GM12873 (cell line): ENCODE results near the gene SCFD2.

Experiments
- TF ChIP-seq, protein P1 (sequence below): IDR thresholded peaks from 2 replicates; pipeline ENCODE4 v1.5.1; 2012; ENCODE audit warnings: low read depth, mild to moderate bottlenecking, moderate library complexity, low read length, control low read depth; ENCODE audit not compliant: insufficient read depth; ENCODE audit errors: missing control alignments

SCFD2 gene

DNA sequence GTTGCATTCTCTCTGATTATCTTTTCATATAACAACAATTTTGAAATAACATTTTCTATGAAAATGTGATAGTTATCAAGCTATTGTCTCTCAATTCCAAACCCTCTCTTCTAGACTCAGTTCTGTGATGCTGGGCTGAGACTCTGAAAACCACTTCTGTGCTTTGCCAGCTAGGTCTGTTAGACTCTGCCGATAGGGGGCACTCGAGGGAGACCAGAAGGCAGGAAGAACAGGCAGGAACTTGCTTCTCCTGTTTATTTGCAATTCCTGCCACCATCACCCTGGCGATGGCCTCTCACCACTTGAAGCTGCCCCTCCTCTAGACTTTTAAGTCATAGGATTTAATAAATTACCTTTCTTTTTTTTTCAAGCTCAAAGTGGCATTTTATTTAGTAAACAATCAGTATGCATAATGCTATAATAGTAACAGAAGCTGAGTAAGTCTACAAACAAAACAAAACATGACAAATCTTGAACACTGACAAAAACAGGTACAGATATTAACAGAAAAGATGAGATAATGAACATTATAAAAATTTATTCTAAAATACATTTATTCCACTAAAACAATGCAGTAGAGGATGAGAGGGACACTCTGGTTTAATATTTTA, 454.1 kb downstream of the SCFD2 start:
- TF ChIP-seq, protein P1, sequence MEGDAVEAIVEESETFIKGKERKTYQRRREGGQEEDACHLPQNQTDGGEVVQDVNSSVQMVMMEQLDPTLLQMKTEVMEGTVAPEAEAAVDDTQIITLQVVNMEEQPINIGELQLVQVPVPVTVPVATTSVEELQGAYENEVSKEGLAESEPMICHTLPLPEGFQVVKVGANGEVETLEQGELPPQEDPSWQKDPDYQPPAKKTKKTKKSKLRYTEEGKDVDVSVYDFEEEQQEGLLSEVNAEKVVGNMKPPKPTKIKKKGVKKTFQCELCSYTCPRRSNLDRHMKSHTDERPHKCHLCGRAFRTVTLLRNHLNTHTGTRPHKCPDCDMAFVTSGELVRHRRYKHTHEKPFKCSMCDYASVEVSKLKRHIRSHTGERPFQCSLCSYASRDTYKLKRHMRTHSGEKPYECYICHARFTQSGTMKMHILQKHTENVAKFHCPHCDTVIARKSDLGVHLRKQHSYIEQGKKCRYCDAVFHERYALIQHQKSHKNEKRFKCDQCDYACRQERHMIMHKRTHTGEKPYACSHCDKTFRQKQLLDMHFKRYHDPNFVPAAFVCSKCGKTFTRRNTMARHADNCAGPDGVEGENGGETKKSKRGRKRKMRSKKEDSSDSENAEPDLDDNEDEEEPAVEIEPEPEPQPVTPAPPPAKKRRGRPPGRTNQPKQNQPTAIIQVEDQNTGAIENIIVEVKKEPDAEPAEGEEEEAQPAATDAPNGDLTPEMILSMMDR = peak; percentile 92

DNA sequence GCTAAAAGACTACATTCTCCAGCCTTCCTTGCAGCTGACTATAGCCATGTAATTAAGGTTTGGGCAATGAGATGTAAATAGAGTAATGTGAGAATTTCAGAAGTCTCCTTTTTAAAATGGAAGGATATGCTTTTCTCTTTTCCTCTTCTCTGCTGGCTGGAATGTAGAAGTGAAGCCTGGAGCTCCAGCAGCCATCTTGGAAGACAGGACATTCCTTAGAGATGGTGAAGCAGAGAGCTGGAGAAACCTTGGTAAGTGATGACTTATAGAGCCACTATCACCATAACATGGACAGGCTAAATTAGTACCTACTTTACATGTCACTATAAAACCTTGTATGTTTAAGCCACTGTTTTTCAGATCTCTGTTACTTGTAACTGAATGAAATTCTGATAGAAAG, 455.7 kb downstream of the SCFD2 start:
- TF ChIP-seq, protein P1 = no peak

DNA sequence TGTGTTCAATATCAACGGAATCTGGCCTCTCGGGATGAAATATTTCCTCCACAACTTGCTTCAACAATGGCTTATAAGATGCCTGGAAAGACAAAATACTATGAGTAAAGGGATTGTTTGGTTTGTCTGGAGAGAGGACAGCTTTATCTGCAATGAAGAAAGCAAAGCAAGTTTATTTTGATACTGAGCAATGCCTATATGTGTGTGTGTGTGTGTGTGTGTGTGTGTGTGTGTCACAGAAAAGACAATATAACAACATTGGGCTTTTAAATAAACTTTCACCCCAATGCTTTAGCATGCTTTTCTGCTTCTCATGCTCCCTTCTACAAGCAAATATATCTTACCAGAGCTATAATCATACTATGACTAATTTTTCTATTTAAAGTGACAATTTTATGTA, 458.4 kb downstream of the SCFD2 start:
- TF ChIP-seq, protein P1 = no peak

DNA sequence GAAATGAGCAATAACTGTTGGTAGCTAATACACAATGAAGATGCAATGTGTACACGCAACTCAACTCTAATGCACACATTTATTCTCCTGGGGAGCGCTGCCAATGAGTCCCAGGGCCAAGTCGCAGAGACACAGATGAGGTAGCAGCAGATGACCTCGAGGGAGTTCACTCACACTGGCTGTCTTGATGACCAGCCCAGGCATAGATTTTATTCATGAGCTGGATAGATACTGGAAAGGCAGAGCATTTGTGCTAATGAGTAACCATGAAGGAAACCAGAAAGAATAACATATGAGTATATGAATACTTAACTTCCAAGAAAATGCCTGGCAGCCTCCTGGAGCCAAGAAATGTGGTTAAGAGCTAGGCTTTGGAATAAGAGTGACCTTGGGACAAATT, 461.4 kb downstream of the SCFD2 start:
- TF ChIP-seq, protein P1 = no peak

DNA sequence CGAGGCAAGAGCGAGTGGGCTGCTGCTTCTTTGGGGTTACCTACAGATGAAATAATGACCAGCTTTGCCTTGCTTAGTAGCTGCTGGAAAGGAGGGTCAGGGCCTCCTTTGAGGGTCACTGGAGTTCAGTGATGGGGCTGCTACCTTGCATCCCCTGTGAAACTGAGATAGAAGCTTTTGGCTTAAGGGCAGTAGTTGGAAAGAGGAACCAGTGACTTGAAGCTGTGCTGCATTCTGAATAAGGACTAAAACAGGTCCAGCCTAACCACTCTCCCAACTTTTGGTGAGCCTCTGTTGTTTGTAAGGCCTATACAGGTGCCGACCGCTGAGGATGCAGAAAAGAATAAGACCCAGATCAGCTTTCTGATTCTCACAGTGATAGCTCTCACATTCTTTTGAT, 462.6 kb downstream of the SCFD2 start:
- TF ChIP-seq, protein P1 = no peak

DNA sequence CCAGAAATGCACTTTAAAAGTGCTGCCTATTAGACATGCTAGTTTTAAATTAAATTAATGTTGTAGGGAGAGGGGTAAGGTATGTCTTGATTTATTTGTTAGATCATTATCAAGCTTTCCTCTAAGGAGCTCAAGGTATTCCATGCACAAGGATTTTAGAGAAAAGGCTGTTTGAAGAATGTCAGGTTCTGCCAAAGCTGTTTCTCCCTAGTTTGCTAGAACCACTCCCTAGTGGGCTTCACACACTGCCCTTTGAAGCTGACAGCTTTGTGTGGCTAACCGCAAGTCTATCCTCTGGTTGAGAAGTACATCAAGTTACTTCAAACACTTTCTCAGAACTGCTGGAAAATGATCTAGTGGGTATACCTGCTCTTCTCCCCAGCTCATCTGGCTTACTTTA, 471.4 kb downstream of the SCFD2 start:
- TF ChIP-seq, protein P1 = no peak

DNA sequence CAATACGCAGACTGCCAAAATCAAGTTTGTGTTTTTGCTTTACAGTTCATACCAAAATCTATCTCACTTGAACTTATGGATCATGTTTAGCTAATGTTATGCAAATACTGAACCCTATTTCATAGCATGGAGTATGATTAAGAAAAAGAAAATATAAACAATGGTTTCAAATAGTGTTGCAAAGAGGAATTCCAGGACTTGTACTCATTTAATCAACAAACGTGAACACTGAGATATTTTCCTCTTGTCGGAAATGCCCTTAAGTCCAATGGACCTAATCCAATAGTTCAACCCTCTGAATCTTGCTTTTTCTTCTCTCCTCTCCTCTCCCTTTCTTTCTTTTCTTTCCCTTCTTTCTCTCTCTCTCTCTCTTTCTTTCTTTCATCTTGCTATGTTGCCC, 473.0 kb downstream of the SCFD2 start:
- TF ChIP-seq, protein P1 = no peak
